K562 (cell line): ENCODE measurements around the gene ANKRD34A.

ENCODE experiments used
- NR2C2 ChIP-seq, 2 experiments: fragments of 200-800 bp in 1 of 2; sonication (Bioruptor generic) in 1 of 2; sonication (generic) in 1 of 2; formaldehyde crosslinking in 1 of 2; IDR thresholded peaks; 2 replicates each; pipeline versions ENCODE4 v1.6.1 to v1.8.0; 2016 to 2022; ENCODE audit warnings: mild to moderate bottlenecking in 1 of 2, missing compliant biosample characterization in 1 of 2, missing genetic modification characterization in 1 of 2, missing genetic modification reagents in 1 of 2
- PHF8 ChIP-seq: fragments of 200-600 bp; sonication (generic); IDR thresholded peaks from 2 replicates; pipeline ENCODE4 v1.6.1; 2012; ENCODE audit warnings: mixed run types, mild to moderate bottlenecking, inconsistent platforms, low read length, moderate library complexity, borderline replicate concordance
- POLR2A ChIP-seq: fragments of 450-650 bp; conservative IDR thresholded peaks from 2 replicates; pipeline ENCODE4 v1.6.1; 2016
- RFX5 ChIP-seq: IDR thresholded peaks from 2 replicates; pipeline ENCODE4 v1.6.1; 2011; ENCODE audit warnings: low read depth, mild to moderate bottlenecking, improper control_type of control experiment, low read length
- SIN3A ChIP-seq, 2 experiments: fragments of 150-350 bp in 1 of 2; IDR thresholded peaks; 2 replicates each; pipeline ENCODE4 v1.6.1; 2011 to 2016; ENCODE audit warnings: borderline replicate concordance in 2 of 2, low read depth in 2 of 2, low read length in 2 of 2, mild to moderate bottlenecking in 2 of 2, moderate library complexity in 2 of 2; ENCODE audit not compliant: control insufficient read depth in 1 of 2
- ZNF766 ChIP-seq: fragments of 200-800 bp; sonication (Bioruptor generic); conservative IDR thresholded peaks from 2 replicates; pipeline ENCODE4 v1.6.1; 2016; ENCODE audit warnings: missing genetic modification characterization, missing compliant biosample characterization
- TF ChIP-seq, protein P1 (sequence below), 3 experiments: IDR thresholded peaks in 2 of 3; conservative IDR thresholded peaks in 1 of 3; 2 replicates each; pipeline ENCODE4 v1.5.1; 2011 to 2012; ENCODE audit warnings: low read length in 3 of 3, mild to moderate bottlenecking in 3 of 3, control low read depth in 2 of 3, improper control_type of control experiment in 1 of 3, inconsistent platforms in 1 of 3, low read depth in 1 of 3, mixed read lengths in 1 of 3, moderate library complexity in 1 of 3; ENCODE audit not compliant: insufficient read depth in 2 of 3

DNA sequence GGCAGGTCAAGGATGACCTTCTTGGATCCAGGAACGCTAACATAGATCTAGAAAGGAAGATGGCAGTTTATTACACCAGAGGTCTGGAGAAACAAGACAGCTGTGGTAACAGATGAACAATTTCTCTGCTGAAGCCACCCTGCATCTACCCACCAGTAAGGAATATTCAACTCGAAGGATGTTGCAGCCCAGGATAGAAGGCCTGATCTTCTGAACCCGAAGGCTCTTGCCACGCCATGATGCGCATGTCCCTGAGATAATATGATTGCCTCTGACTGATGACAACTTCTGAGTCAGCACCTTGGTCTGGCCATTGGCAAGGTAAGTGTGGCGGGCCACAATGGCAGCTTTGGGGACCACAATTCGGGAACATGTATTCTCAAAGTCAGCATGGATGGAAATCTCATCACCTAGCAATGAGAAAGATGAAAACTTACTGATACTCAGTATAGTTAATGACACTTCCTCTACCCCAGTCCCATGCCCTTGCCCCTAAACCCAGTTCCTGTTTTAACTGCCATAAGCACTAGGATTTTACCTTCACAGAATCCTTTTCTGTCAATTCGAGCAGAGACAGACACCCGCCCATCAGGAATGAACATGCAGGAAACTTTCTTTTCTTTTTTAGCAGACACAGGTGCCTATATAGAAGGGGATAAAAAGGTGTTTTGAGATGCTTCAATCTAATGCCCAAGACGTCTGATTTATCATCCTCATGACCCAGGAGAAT, 30.2 kb upstream of the ANKRD34A start:
- no peak for TF ChIP-seq ZNF766 (CRISPR knock-in tag)
- peak; percentile 40 for TF ChIP-seq POLR2A
- TF ChIP-seq SIN3A (IDR thresholded peaks at IDR 0.05; ENCODE audit: borderline replicate concordance in 2 of 2, control insufficient read depth in 1 of 2, low read depth in 2 of 2, low read length in 2 of 2): peak; percentile 26 to 83; a peak in 1 of 4 replicates
- TF ChIP-seq, protein P1, sequence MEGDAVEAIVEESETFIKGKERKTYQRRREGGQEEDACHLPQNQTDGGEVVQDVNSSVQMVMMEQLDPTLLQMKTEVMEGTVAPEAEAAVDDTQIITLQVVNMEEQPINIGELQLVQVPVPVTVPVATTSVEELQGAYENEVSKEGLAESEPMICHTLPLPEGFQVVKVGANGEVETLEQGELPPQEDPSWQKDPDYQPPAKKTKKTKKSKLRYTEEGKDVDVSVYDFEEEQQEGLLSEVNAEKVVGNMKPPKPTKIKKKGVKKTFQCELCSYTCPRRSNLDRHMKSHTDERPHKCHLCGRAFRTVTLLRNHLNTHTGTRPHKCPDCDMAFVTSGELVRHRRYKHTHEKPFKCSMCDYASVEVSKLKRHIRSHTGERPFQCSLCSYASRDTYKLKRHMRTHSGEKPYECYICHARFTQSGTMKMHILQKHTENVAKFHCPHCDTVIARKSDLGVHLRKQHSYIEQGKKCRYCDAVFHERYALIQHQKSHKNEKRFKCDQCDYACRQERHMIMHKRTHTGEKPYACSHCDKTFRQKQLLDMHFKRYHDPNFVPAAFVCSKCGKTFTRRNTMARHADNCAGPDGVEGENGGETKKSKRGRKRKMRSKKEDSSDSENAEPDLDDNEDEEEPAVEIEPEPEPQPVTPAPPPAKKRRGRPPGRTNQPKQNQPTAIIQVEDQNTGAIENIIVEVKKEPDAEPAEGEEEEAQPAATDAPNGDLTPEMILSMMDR (IDR thresholded peaks at IDR 0.05 in 2 of 3, conservative IDR thresholded peaks at IDR 0.05 in 1 of 3; ENCODE audit: insufficient read depth in 2 of 3, low read depth in 1 of 3, low read length in 3 of 3): no peak
- TF ChIP-seq RFX5: no peak
- no peak for TF ChIP-seq PHF8
- no peak for TF ChIP-seq NR2C2 (CRISPR knock-in tag; IDR thresholded peaks at IDR 0.05)
- TF ChIP-seq NR2C2 (tag; IDR thresholded peaks at IDR 0.05): no peak
